ENCODE measurements around the gene UHMK1. TPM values are rescaled to one million over a fixed set of nuclear protein-coding genes. Genes with fewer than 3 reads are reported as not detected.

UHMK1 gene
- total RNA-seq, 1 donor from 2014 or later, result 65.6 TPM

- ChIA-PET CTCF (no interaction called here), POLR2A (no interaction called here)
- Mint-ChIP-seq H3K27ac (no peak overlapping the region), H3K4me3 (no peak overlapping the region), H3K36me3 (ENCODE audit: low read depth) (no peaks in the 10 kb centered on the region), H3K4me1 (no peaks in the 10 kb centered on the region), H3K27me3 (peaks cover 19% of the 10 kb centered on the region), H3K9me3 (peaks cover 2% of the 10 kb centered on the region)
- TF ChIP-seq, protein P1, sequence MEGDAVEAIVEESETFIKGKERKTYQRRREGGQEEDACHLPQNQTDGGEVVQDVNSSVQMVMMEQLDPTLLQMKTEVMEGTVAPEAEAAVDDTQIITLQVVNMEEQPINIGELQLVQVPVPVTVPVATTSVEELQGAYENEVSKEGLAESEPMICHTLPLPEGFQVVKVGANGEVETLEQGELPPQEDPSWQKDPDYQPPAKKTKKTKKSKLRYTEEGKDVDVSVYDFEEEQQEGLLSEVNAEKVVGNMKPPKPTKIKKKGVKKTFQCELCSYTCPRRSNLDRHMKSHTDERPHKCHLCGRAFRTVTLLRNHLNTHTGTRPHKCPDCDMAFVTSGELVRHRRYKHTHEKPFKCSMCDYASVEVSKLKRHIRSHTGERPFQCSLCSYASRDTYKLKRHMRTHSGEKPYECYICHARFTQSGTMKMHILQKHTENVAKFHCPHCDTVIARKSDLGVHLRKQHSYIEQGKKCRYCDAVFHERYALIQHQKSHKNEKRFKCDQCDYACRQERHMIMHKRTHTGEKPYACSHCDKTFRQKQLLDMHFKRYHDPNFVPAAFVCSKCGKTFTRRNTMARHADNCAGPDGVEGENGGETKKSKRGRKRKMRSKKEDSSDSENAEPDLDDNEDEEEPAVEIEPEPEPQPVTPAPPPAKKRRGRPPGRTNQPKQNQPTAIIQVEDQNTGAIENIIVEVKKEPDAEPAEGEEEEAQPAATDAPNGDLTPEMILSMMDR (IDR thresholded peaks at IDR 0.05), result no peak
- ATAC-seq (ENCODE audit: low read depth) (no peak), DNase-seq (no peak)
- intact Hi-C loops (cut with micrococcal nuclease), result no loop called here
Observed at GRCh38 chr1:162466797-162467196, 30.8 kb upstream of the UHMK1 start.

DNA sequence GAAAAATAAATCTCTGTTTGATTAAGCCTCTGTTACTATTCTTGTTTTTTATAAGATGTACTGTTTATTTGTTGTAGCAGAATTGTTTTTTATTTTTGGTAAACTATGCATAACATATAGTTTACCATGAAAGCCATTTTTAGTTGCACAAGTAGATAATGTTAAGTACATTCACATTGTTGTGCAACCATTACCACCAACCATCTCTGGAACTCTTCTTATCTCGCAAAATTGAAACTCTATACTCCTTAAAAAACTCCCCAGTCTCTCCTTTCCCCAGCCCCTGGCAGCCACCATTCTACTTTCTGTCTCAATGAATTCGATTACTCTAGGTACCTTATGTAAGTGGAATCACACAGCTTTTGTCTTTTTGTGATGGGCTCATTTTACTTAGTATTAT lies 27.4 kb upstream of the UHMK1 start:
- ChIA-PET POLR2A (no interaction called here), CTCF (no interaction called here)
- intact Hi-C loops (cut with micrococcal nuclease), result no loop called here
- H3K4me3 Mint-ChIP-seq, result no peak overlapping the region
- DNase-seq (no peak), ATAC-seq (ENCODE audit: low read depth) (no peak)
- no peaks in the 10 kb centered on the region for H3K4me1 Mint-ChIP-seq
- H3K27me3 Mint-ChIP-seq, result peaks cover 26% of the 10 kb centered on the region
- H3K27ac Mint-ChIP-seq, result no peak overlapping the region
- TF ChIP-seq, protein P1 (IDR thresholded peaks at IDR 0.05), result no peak
- no peaks in the 10 kb centered on the region for H3K9me3 Mint-ChIP-seq
- H3K36me3 Mint-ChIP-seq (ENCODE audit: low read depth), result no peaks in the 10 kb centered on the region

DNA sequence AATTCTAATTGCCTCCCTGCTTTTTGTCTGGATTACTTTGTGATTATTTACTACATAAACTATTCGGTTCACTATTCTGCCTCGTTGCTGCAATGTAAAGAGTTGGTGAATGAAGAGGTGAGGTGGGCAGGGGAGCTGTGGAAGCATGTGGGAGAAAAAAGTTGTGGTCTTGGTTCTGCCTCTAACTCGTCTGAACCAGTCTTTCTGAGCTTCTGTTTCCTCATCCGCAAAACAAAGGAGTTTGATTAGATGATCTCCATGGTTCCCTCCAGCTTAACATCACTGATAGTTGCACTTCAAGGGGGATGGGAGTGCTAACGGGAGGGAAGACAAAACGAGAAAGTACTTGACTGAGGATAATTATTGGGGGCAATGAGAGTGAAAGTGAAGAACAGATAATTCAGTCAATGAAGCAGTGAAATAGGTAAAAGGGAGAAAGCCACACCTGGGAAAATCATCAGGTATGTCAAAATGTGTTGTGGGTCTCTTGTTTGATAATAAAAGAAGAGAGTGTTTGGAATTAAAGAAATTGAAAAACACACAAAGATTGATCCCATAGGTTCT lies 26.2 kb upstream of the UHMK1 start:
- Mint-ChIP-seq H3K9me3 (peaks cover 7% of the 10 kb centered on the region), H3K27me3 (peaks cover 26% of the 10 kb centered on the region), H3K36me3 (ENCODE audit: low read depth) (no peaks in the 10 kb centered on the region), H3K4me1 (no peaks in the 10 kb centered on the region), H3K27ac (no peak overlapping the region), H3K4me3 (no peak overlapping the region)
- POLR2A ChIA-PET, result no interaction called here
- intact Hi-C loops (cut with micrococcal nuclease), result no loop called here
- CTCF ChIA-PET, result no interaction called here
- no peak for DNase-seq
- ATAC-seq (ENCODE audit: low read depth), result no peak
- TF ChIP-seq, protein P1 (IDR thresholded peaks at IDR 0.05), result no peak

DNA sequence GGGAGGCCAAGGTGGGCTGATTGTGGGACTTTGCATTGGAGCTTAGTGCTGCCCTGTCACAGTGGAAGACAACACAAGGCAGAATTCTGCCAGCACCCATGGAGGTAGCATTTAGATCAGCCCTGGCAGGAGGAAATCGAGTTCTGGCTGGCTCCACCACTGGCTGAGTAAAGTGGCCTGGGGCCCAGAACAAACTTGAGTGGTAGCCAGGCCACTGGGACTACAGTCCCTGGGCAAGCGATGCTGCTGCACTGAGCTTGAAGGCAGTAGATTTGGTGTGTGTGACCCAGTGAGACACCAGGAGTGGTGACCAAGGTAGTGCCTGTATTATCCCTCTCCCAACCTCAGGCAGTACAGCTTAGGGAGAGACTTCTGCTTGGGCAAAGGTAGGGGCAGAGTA lies 22.5 kb upstream of the UHMK1 start:
- Mint-ChIP-seq H3K27me3 (peaks cover 22% of the 10 kb centered on the region), H3K4me3 (no peak overlapping the region), H3K36me3 (ENCODE audit: low read depth) (peaks cover 1% of the 10 kb centered on the region), H3K9me3 (peaks cover 14% of the 10 kb centered on the region), H3K27ac (no peak overlapping the region), H3K4me1 (no peaks in the 10 kb centered on the region)
- DNase-seq (no peak), ATAC-seq (ENCODE audit: low read depth) (no peak)
- POLR2A ChIA-PET, result no interaction called here
- TF ChIP-seq, protein P1 (IDR thresholded peaks at IDR 0.05), result no peak
- intact Hi-C loops (cut with micrococcal nuclease), result no loop called here
- CTCF ChIA-PET, result no interaction called here

GRCh38 chr1:162475539-162476185 lies 22.0 kb upstream of the UHMK1 start:
- POLR2A ChIA-PET, result no interaction called here
- intact Hi-C loops (cut with micrococcal nuclease), result no loop called here
- H3K9me3 Mint-ChIP-seq, result peaks cover 18% of the 10 kb centered on the region
- peaks cover 1% of the 10 kb centered on the region for H3K36me3 Mint-ChIP-seq (ENCODE audit: low read depth)
- ATAC-seq (ENCODE audit: low read depth), result no peak
- H3K4me3 Mint-ChIP-seq, result no peak overlapping the region
- TF ChIP-seq, protein P1 (IDR thresholded peaks at IDR 0.05), result no peak
- peaks cover 22% of the 10 kb centered on the region for H3K27me3 Mint-ChIP-seq
- no peak overlapping the region for H3K27ac Mint-ChIP-seq
- no peak for DNase-seq
- CTCF ChIA-PET, result no interaction called here
- no peaks in the 10 kb centered on the region for H3K4me1 Mint-ChIP-seq

All from activated B cell treated with CpG ODN at 0.5 μM for 24 hours (primary cell).